Endothelial cell of umbilical vein (primary cell): ENCODE data around the gene ENHO. TPM values are rescaled to one million over a fixed set of nuclear protein-coding genes. Genes with fewer than 3 reads are reported as not detected.

Experiments
- BruUV-seq: library from RNA; stranded (reverse); fragments of 400-500 nt; replicated peaks from 2 replicates; lab custom pipeline; 2021; lab: Mats Ljungman, UMichigan
- CTCF ChIA-PET: fragments of 300-600, 350-600 bp; sonication (Branson Sonifier 250); formaldehyde crosslinking; loops from one replicate; lab custom pipeline; 2021; ENCODE audit warnings: antibody characterized with exemption, inconsistent platforms; lab: Charles Lee
- POLR2A ChIA-PET: fragments of 300-600, 350-600 bp; sonication (Branson Sonifier 250); formaldehyde crosslinking; loops from one replicate; lab custom pipeline; 2021; ENCODE audit warnings: antibody characterized with exemption, inconsistent platforms; lab: Charles Lee
- DNase-seq: peaks from one replicate; pipeline ENCODE4 v3.0.0-alpha.2; 2011; ENCODE audit warnings: low read depth, low spot score
- FAIRE-seq: peaks from 2 replicates; lab custom pipeline; 2011; peaks lifted over from hg19 to GRCh38; lab: Jason Lieb, UNC
- H2AFZ ChIP-seq: 2 replicates; pipeline ENCODE4 v1.6.0; 2012; ENCODE audit warnings: low read depth, low read length, control low read depth, inconsistent platforms
- H3K27ac ChIP-seq: 2 replicates; pipeline ENCODE4 v1.5.1; 2011; ENCODE audit warnings: low read depth, mild to moderate bottlenecking, control low read depth, low read length, moderate library complexity; ENCODE audit not compliant: insufficient read depth
- H3K27me3 ChIP-seq, 2 experiments: 2 replicates each; pipeline versions ENCODE4 v1.6.0 to v1.6.1; 2011; ENCODE audit warnings: low read length in 2 of 2, mixed read lengths in 1 of 2; ENCODE audit not compliant: control insufficient read depth in 2 of 2, insufficient read depth in 2 of 2
- H3K36me3 ChIP-seq, 2 experiments: 2 replicates in 1 of 2; 3 replicates in 1 of 2; pipeline ENCODE4 v1.5.1; 2011; ENCODE audit warnings: low read length in 2 of 2, mild to moderate bottlenecking in 1 of 2, moderate library complexity in 1 of 2; ENCODE audit not compliant: control insufficient read depth in 2 of 2, insufficient read depth in 2 of 2; ENCODE audit errors: extremely low read depth in 1 of 2
- H3K4me1 ChIP-seq: 3 replicates; pipeline ENCODE4 v1.5.1; 2011; ENCODE audit warnings: mild to moderate bottlenecking, low read length; ENCODE audit not compliant: control insufficient read depth, insufficient read depth; ENCODE audit errors: extremely low read depth
- H3K4me2 ChIP-seq: 2 replicates; pipeline ENCODE4 v1.6.1; 2011; ENCODE audit warnings: low read length, control low read depth, mixed read lengths; ENCODE audit not compliant: insufficient read depth
- H3K4me3 ChIP-seq, 3 experiments: fragments of 200-600 bp in 1 of 3; sonication (generic), shearing (Covaris generic) in 1 of 3; replicated peaks in 1 of 3; 2 replicates each; pipeline ENCODE4 v1.5.1; 2011 to 2016; ENCODE audit warnings: control low read depth in 3 of 3, low read length in 3 of 3, mild to moderate bottlenecking in 2 of 3, inconsistent platforms in 1 of 3, low read depth in 1 of 3, moderate library complexity in 1 of 3; ENCODE audit not compliant: insufficient read depth in 1 of 3
- H3K79me2 ChIP-seq: 2 replicates; pipeline ENCODE4 v1.6.0; 2012; ENCODE audit warnings: low read length, inconsistent platforms; ENCODE audit not compliant: control insufficient read depth, insufficient read depth
- H3K9ac ChIP-seq: replicated peaks from 2 replicates; pipeline ENCODE3; 2011; ENCODE audit warnings: low read length, control low read depth; ENCODE audit not compliant: insufficient read depth; ENCODE audit errors: extremely low read depth
- H3K9me1 ChIP-seq: replicated peaks from 3 replicates; pipeline ENCODE4 v1.6.0; 2011; ENCODE audit warnings: mild to moderate bottlenecking, low read length; ENCODE audit not compliant: control insufficient read depth, insufficient read depth; ENCODE audit errors: extremely low read depth
- H3K9me3 ChIP-seq: replicated peaks from 2 replicates; pipeline ENCODE4 v1.5.1; 2012; ENCODE audit warnings: low read length, inconsistent platforms; ENCODE audit not compliant: control insufficient read depth, insufficient read depth
- H4K20me1 ChIP-seq: replicated peaks from 2 replicates; pipeline ENCODE3; 2011; ENCODE audit warnings: mild to moderate bottlenecking, low read length; ENCODE audit not compliant: control insufficient read depth, insufficient read depth; ENCODE audit errors: extremely low read depth
- CTCF ChIP-seq, 2 donors: IDR thresholded peaks; 1 replicate in 1 of 2; 2 replicates in 1 of 2; pipeline ENCODE4 v1.5.1; 2011; ENCODE audit warnings: low read length in 2 of 2, mild to moderate bottlenecking in 2 of 2, moderate library complexity in 2 of 2, control low read depth in 1 of 2, inconsistent platforms in 1 of 2, low read depth in 1 of 2; ENCODE audit not compliant: insufficient read depth in 1 of 2; ENCODE audit errors: extremely low read depth in 1 of 2
- EZH2 ChIP-seq: IDR thresholded peaks from 2 replicates; pipeline ENCODE4 v1.6.1; 2012; ENCODE audit warnings: borderline replicate concordance, low read depth, mild to moderate bottlenecking, moderate library complexity, low read length, inconsistent platforms; ENCODE audit not compliant: severe bottlenecking
- FOS ChIP-seq: IDR thresholded peaks from 2 replicates; pipeline ENCODE4 v1.6.1; 2011; ENCODE audit warnings: mild to moderate bottlenecking, low read length, moderate library complexity, borderline replicate concordance; ENCODE audit not compliant: insufficient read depth
- GATA2 ChIP-seq: IDR thresholded peaks from 2 replicates; pipeline ENCODE4 v1.7.0; 2011; ENCODE audit warnings: low read depth, mild to moderate bottlenecking, moderate library complexity, mixed read lengths, low read length; ENCODE audit not compliant: insufficient read length, insufficient read depth
- JUN ChIP-seq: IDR thresholded peaks from 2 replicates; pipeline ENCODE4 v1.6.1; 2011; ENCODE audit warnings: borderline replicate concordance, low read depth; ENCODE audit not compliant: insufficient read length, insufficient read depth
- MYC ChIP-seq: IDR thresholded peaks from one replicate; pipeline ENCODE4 v1.6.1; 2011; ENCODE audit warnings: mild to moderate bottlenecking, low read depth, low read length
- POLR2A ChIP-seq: IDR thresholded peaks from 2 replicates; pipeline ENCODE4 v1.6.1; 2012; ENCODE audit warnings: low read depth, mild to moderate bottlenecking, control low read depth, low read length
- POLR2AphosphoS5 ChIP-seq: IDR thresholded peaks from 2 replicates; pipeline ENCODE4 v1.6.1; 2012; ENCODE audit warnings: low read depth, mild to moderate bottlenecking, control low read depth, low read length, moderate library complexity; ENCODE audit not compliant: insufficient read depth
- dilution Hi-C: fragments of 300-500 bp; cut with MboI; formaldehyde crosslinking; loops from one replicate; pipeline ENCODE4 v1.15.0; 2019; ENCODE audit warnings: low sequenced_read_pairs; ENCODE audit not compliant: extremely low pct_ligation_motif_present
- intact Hi-C: fragments of 100-400 bp; cut with micrococcal nuclease; formaldehyde crosslinking; loops from one replicate; pipeline ENCODE4 v1.10.0; 2022
- polyA plus RNA-seq, 4 experiments: library from polyadenylated mRNA; depleted of rRNA in 3 of 4; stranded (reverse) in 3 of 4; unstranded in 1 of 4; fragments of >200 nt; gene quantifications; 2 replicates each; pipeline versions ENCODE4 v1.2.1 to v1.2.3, GENCODE V29; 2011 to 2012; ENCODE audit warnings: missing spikeins in 1 of 4
- total RNA-seq: library from RNA; stranded (reverse); gene quantifications from 2 replicates; pipeline ENCODE4 v1.2.3, GENCODE V29; 2021
- TF ChIP-seq, protein P1 (sequence below): IDR thresholded peaks from 2 replicates; pipeline ENCODE4 v1.6.1; 2011; ENCODE audit not compliant: insufficient read depth, insufficient read length

Gene ENHO
- total and polyA plus RNA-seq, 2 donors (not counting 3 experiments of a cell fraction or from before 2014, with no cell fraction given): 0.10 TPM; not detected in 1

DNA sequence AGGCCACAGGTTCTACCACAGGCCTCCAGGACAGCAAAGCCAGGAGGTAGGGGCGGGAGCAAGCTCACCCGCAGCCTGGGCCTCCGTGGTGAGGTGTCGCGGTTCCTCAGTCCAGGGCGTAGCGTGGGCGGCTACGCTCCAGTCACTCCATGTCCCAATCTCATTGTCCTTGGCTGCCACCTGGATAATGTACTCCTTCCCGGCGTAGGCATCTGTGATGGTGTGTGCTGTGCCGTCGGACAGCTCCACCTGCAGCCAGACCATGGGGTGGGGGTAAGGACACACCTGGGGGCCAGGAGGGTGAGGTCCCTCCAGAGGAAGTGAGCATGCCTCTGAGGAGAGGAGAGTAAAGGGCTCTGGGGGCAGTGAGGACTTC lies 29.8 kb upstream of the ENHO start:
- TF ChIP-seq EZH2: no peak
- no peak for TF ChIP-seq FOS
- no peak for TF ChIP-seq POLR2A
- TF ChIP-seq JUN: no peak
- TF ChIP-seq MYC: no peak
- no peak for TF ChIP-seq CTCF (IDR thresholded peaks at IDR 0.05; ENCODE audit: extremely low read depth in 1 of 2, insufficient read depth in 1 of 2, low read depth in 1 of 2, low read length in 2 of 2)
- TF ChIP-seq POLR2AphosphoS5: no peak
- TF ChIP-seq, protein P1, sequence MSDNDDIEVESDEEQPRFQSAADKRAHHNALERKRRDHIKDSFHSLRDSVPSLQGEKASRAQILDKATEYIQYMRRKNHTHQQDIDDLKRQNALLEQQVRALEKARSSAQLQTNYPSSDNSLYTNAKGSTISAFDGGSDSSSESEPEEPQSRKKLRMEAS: no peak
- no peak for TF ChIP-seq GATA2
- DNase-seq (no peak), FAIRE-seq (no peak)
- H3K9me1 ChIP-seq: no peaks in the 10 kb centered on the region
- no peak overlapping the region for H2AFZ ChIP-seq
- no peaks in the 10 kb centered on the region for H3K36me3 ChIP-seq
- no peaks in the 10 kb centered on the region for H3K4me1 ChIP-seq
- CTCF ChIA-PET: interaction anchor here (11.1 kb wide), 1 partner anchor 40 kb away, joined by 326 read pairs; no protein-coding TSS in a partner anchor
- H3K27ac ChIP-seq: no peak overlapping the region
- dilution Hi-C loops: no loop called here
- no peak overlapping the region for H3K4me2 ChIP-seq
- no peaks in the 10 kb centered on the region for H3K27me3 ChIP-seq
- intact Hi-C loops: no loop called here
- no peak overlapping the region for H3K4me3 ChIP-seq
- POLR2A ChIA-PET: no interaction called here
- H4K20me1 ChIP-seq: no peaks in the 10 kb centered on the region
- no peak overlapping the region for H3K9ac ChIP-seq
- H3K9me3 ChIP-seq: no peaks in the 10 kb centered on the region
- no peaks in the 10 kb centered on the region for H3K79me2 ChIP-seq
- BruUV-seq: no TSS peak
